ENCODE measurements around the gene SMIM38. TPM values are rescaled to one million over a fixed set of nuclear protein-coding genes. Genes with fewer than 3 reads are reported as not detected.

The SMIM38 gene
- total and polyA plus RNA-seq, 8 donors, result 0.33 to 6.2 (median 1.2) TPM

DNA sequence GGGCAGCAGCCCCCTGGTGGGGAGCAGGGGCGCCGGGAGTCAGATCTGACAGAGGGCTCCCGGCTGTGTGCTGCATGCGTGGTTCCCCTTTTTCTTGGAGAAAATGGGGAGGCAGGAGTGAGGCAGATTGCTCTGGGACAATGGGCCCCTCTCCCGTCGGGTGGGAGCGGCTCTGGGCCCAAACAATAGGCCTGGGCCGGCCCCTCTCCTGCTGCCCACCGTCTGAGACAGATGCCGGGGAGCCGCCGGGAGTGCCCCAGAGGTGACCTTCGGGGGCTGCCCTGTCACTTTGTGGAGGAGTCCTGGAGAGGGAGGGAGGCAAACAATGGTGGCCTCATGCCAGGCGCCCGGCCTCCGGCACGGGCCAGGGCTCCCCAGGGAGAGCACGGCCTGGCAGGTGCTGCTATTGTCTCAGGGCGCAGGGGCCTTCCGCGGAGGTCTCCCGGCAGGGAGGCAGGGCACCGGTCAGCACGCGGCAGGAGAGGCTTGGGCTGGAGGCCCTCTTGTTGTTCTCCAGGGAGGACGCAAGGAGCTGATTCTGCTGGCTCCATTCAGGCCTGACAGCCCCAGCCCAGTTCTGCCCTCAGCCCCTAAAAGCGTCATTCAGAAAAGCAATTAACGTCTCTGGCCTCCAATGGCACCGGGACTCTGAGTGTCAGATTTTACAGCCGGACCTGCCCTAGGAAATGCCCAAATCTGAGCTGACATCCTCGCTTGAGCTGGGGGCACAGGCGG, 44.8 kb downstream of the SMIM38 start:
- DNase-seq (peak in 1 of 6 donors; percentile 71), FAIRE-seq (no peak)
- 49 to 52% methylated on average over 29 to 32 of the region's 32 CpGs for WGBS, 2 donors

DNA sequence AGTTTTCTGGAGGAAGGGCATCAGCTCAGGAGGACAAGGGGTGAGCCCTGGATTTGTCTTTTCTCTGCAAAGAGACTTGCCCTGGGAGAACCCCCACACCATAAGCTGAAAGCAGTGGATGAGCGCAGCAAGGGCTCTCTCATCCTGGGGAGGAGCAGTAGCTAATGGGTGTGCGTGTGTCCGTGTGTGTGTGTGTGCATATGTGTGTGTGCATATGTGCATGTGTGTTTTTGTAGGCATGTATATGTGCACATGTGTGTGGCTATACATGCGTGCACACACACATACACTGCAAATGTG, 45.3 kb downstream of the SMIM38 start:
- H3K27ac ChIP-seq, result no peak overlapping the region
- no peak for ATAC-seq
- no peaks in the 10 kb centered on the region for H3K9me3 ChIP-seq
- no peak overlapping the region for H3K4me3 ChIP-seq
- WGBS, 2 donors, result 88 to 95% methylated on average over 4 of the region's 4 CpGs
- DNase-seq, result no peak
- FAIRE-seq, result no peak
- intact Hi-C loops (cut with DNase I), result no loop called here
- H3K4me1 ChIP-seq, result no peaks in the 10 kb centered on the region
- H3K36me3 ChIP-seq, result no peaks in the 10 kb centered on the region
- TF ChIP-seq, protein P1, sequence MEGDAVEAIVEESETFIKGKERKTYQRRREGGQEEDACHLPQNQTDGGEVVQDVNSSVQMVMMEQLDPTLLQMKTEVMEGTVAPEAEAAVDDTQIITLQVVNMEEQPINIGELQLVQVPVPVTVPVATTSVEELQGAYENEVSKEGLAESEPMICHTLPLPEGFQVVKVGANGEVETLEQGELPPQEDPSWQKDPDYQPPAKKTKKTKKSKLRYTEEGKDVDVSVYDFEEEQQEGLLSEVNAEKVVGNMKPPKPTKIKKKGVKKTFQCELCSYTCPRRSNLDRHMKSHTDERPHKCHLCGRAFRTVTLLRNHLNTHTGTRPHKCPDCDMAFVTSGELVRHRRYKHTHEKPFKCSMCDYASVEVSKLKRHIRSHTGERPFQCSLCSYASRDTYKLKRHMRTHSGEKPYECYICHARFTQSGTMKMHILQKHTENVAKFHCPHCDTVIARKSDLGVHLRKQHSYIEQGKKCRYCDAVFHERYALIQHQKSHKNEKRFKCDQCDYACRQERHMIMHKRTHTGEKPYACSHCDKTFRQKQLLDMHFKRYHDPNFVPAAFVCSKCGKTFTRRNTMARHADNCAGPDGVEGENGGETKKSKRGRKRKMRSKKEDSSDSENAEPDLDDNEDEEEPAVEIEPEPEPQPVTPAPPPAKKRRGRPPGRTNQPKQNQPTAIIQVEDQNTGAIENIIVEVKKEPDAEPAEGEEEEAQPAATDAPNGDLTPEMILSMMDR (IDR thresholded peaks at IDR 0.05), result no peak
- H3K27me3 ChIP-seq, result no peaks in the 10 kb centered on the region

More for the DNA sequence above, 44.8 kb downstream of the SMIM38 start:
- H3K27me3 ChIP-seq, result no peaks in the 10 kb centered on the region
- no peaks in the 10 kb centered on the region for H3K36me3 ChIP-seq
- TF ChIP-seq, protein P1 (IDR thresholded peaks at IDR 0.05), result no peak
- no peak overlapping the region for H3K27ac ChIP-seq
- intact Hi-C loops (cut with DNase I), result no loop called here
- no peak overlapping the region for H3K4me3 ChIP-seq
- ATAC-seq, result peak in 3 of 4 donors; percentile 21 to 43 (median 41)
- H3K4me1 ChIP-seq, result no peaks in the 10 kb centered on the region
- no peaks in the 10 kb centered on the region for H3K9me3 ChIP-seq

DNA sequence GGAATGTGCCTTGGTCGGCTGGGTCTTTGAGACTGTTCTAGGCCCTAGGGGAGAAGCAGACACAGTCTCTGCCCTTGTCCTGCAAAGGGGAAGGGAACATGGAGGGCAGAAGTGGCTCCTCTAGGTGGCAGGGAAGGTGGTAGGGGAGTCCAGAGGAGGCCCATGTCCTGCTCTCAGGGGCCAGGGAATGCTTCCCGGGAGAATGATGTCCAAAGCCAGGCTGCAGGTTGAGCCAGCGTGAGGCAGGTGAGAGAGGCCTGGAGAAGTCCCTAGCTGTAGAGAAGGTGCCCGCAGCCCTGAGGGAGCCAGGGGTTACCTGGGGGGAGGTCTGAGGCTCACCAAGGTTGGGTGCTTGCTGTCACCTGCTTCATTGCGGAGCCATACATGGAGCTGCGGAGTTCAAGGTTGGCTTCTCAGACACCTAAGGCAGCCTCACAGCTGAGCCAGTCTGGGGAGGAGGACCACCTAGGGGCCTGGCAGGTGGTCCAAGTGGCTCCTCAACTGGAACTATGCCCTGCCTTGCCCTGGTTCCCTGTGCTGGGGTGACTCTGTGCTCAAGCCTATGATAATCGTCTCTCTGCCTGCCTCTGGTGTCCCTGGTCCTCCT, 46.1 kb downstream of the SMIM38 start:
- TF ChIP-seq, protein P1 (IDR thresholded peaks at IDR 0.05), result no peak
- WGBS, 2 donors, result 87 to 88% methylated on average over 7 of the region's 7 CpGs

DNA sequence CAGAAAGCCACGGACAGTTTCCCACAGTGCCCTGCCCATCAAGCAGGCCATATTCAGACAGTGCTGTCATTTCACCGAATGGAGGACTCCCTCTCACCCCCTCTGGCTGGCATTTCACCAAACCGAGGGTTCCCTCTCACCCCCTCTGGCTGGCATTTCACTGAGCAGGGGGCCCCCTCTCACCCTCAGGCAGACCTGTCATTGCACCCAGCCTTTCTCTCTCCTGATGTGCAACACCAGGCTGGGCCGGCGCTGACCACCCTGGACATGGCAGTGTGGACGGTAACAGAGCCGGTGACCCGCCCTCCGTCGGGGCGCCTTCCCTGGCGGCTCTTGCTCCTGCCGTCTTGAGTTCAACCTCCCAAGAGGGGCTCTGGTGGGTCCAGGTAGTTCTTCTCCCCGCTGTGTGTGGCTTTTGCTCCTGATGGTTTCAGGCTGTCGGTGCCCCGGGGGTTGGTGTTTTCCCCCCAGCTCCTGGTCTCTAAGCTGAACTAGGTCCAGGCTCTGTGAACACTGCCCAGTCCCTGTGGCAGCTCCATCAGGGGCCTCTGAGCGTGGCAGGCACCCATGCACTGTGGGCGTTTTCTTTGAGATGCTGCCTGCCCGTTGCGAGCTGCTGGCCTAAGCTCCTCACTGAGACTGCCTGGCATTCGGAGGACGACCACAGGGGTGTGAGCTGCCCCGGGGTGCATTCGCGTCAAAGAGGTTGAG, 46.9 kb downstream of the SMIM38 start:
- H3K27me3 ChIP-seq, result no peaks in the 10 kb centered on the region
- no peaks in the 10 kb centered on the region for H3K4me1 ChIP-seq
- intact Hi-C loops (cut with DNase I), result no loop called here
- FAIRE-seq (no peak), DNase-seq (no peak), ATAC-seq (no peak)
- no peaks in the 10 kb centered on the region for H3K9me3 ChIP-seq
- H3K4me3 ChIP-seq, result no peak overlapping the region
- TF ChIP-seq, protein P1 (IDR thresholded peaks at IDR 0.05), result no peak
- H3K36me3 ChIP-seq, result no peaks in the 10 kb centered on the region
- 84 to 88% methylated on average over 25 of the region's 25 CpGs for WGBS, 2 donors
- no peak overlapping the region for H3K27ac ChIP-seq

More for the DNA sequence above, 46.1 kb downstream of the SMIM38 start:
- intact Hi-C loops (cut with DNase I), result no loop called here
- FAIRE-seq (no peak), ATAC-seq (no peak), DNase-seq (no peak)
- no peak overlapping the region for H3K27ac ChIP-seq
- H3K9me3 ChIP-seq, result no peaks in the 10 kb centered on the region
- H3K36me3 ChIP-seq, result no peaks in the 10 kb centered on the region
- H3K27me3 ChIP-seq, result no peaks in the 10 kb centered on the region
- H3K4me1 ChIP-seq, result no peaks in the 10 kb centered on the region
- no peak overlapping the region for H3K4me3 ChIP-seq

Measured in pancreas (tissue), 10 donors.